Subcutaneous adipose tissue (tissue), 4 donors: Measurements from ENCODE around the gene ARFGAP3. TPM values are rescaled to one million over a fixed set of nuclear protein-coding genes. Genes with fewer than 3 reads are reported as not detected.

ENCODE experiments used
- small RNA-seq: library from RNA; depleted of rRNA; stranded (forward); fragments of <200 nt; gene quantifications from one replicate; pipeline ENCODE3, GENCODE V24; 2016
- total RNA-seq, 4 donors: library from RNA; depleted of rRNA; stranded (reverse); fragments of >200 nt; gene quantifications; one replicate each; pipeline ENCODE4 v1.1.0, GENCODE V29; 2016
- TF ChIP-seq, protein P1 (sequence below): fragments of 450-650 bp; IDR thresholded peaks from one replicate; pipeline ENCODE4 v1.5.1; 2016; ENCODE audit warnings: low read depth, mild to moderate bottlenecking, control low read depth, antibody characterized with exemption, moderate library complexity

ARFGAP3 gene
- total RNA-seq, 4 donors from 2014 or later: 31.8 to 72.1 (median 50.8) TPM

DNA sequence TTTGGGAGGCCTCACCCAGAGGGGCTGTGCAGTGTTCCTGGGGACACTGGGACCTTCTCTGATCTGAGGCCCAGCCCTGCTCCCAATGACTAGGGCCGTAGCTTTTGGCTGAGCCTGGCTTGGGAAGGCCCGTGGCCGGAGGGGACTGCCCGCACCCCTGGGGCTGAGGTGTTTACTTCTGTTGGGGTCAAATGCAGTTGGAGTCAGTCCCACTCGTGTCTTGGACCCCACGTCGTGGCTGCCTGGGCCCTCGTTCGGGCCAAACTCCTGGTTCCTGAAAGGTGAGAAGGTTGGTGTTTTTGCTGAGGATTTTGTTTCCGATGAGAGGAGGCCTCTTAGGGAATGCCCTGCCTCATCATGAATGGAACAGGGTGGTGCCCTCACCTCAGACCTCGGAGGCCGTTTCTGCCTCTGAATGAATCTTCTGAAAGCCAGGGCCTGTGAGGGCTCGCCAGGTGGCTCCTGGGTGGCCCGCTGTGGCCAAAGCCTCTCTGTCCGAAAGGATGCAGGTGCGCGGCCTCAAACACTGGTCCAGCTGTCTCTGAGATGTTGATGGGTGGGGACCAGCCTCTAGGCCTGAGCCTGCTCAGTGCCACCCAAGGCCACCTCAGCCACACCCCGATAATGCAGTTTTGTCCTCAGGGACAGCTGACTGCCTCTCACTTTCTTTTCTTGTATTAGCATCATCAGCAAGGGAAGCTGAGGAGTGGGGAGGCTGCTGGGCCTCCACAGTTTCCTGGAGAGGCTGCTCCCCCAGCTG lies 96.1 kb downstream of the ARFGAP3 start:
- TF ChIP-seq, protein P1, sequence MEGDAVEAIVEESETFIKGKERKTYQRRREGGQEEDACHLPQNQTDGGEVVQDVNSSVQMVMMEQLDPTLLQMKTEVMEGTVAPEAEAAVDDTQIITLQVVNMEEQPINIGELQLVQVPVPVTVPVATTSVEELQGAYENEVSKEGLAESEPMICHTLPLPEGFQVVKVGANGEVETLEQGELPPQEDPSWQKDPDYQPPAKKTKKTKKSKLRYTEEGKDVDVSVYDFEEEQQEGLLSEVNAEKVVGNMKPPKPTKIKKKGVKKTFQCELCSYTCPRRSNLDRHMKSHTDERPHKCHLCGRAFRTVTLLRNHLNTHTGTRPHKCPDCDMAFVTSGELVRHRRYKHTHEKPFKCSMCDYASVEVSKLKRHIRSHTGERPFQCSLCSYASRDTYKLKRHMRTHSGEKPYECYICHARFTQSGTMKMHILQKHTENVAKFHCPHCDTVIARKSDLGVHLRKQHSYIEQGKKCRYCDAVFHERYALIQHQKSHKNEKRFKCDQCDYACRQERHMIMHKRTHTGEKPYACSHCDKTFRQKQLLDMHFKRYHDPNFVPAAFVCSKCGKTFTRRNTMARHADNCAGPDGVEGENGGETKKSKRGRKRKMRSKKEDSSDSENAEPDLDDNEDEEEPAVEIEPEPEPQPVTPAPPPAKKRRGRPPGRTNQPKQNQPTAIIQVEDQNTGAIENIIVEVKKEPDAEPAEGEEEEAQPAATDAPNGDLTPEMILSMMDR: no peak

DNA sequence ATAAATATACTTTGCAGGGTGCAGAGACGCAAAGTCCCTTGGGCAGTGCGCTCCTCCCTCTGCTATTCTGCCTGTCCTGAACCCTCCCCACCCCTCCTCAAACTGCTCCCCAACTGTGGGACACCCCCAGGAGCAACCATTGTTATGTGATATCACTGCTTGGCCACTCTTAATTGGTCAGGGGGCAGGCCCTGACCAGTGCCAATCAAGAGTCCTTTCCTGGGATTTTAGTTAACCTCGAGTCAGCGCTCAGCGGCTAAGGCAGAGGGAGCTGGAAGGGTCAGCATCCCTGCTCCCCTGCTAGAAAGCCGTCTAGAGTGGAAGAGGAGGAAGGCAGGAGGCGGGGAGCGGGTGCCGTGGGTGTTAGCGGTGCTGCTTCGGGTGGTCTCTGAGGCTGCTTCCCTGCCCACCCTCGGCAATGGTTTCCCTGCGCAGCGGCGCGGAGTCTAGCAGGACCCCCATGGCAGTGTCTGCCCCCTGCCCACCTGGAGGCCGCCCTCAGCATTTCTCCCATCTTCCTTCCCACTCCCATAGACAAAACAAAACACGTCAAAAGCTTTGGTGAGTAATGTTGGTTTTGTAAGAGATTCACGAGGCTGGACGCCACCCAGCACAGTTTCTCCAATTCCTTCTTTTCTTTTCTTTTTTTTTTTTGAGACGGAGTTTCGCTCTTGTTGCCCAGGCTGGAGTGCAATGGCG lies 98.0 kb downstream of the ARFGAP3 start:
- TF ChIP-seq, protein P1: no peak

DNA sequence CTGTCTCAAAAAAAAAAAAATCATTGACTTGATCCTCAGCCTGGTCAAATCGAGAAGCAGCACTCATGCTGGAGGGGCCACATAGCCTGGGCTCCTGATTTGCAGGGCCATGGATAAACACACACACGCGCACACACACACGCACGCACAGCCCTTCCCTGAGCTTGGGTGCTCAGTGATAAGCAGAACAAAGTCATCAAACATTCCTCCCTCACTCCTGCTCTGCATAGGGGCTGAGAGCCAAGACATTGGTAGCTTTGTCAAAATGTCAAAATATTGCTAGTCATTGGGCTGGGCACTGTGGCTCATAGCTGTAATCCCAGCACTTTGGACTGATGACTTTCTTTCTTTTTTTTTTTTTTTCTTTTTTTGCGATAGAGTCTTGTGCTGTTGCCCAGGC lies 102.4 kb downstream of the ARFGAP3 start:
- TF ChIP-seq, protein P1: no peak

DNA sequence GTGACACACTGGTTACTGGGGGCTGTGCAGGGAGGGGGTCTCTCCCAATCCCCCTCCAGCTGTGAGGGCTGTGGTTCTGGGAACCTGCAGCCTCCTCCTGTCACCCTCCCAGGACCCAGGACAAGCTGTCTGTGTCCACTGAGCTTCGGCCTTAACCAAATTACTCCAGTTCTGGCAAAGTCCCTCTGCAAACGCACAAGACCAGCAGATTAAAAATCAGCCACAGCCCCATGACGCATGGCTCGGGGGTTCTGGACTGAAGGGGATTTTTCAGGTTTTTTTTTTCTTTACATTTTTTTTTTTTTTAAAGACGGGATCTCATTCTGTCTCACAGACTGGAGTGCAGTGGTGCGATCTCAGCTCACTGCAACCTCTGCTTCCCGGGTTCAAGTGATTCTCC lies 104.2 kb downstream of the ARFGAP3 start:
- TF ChIP-seq, protein P1: no peak

DNA sequence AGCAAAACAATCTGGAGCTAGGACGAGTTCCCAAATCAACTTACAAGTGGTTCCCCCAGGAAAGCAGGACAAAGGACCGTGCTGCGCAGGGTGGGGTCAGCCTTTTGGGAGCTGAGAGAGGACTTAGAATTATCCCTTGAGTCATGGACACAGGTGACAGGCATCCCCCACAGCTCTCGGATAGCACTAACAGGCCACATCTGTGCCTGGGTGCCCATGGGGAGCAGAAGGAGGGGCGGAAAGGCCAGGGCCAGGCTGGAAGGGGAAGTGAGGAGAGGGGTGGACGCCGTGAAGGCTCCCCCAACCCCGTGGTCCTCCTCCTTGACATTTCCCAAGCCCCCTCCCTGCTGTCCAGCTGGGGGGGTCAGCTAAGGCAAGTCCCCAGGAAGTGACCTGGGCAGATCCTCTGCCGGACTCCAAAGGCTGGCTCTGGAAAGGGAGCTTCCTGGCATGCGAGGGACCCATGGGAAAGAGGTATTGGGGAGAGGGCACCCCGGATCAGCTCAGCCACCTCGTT lies 104.8 kb downstream of the ARFGAP3 start:
- TF ChIP-seq, protein P1: no peak

DNA sequence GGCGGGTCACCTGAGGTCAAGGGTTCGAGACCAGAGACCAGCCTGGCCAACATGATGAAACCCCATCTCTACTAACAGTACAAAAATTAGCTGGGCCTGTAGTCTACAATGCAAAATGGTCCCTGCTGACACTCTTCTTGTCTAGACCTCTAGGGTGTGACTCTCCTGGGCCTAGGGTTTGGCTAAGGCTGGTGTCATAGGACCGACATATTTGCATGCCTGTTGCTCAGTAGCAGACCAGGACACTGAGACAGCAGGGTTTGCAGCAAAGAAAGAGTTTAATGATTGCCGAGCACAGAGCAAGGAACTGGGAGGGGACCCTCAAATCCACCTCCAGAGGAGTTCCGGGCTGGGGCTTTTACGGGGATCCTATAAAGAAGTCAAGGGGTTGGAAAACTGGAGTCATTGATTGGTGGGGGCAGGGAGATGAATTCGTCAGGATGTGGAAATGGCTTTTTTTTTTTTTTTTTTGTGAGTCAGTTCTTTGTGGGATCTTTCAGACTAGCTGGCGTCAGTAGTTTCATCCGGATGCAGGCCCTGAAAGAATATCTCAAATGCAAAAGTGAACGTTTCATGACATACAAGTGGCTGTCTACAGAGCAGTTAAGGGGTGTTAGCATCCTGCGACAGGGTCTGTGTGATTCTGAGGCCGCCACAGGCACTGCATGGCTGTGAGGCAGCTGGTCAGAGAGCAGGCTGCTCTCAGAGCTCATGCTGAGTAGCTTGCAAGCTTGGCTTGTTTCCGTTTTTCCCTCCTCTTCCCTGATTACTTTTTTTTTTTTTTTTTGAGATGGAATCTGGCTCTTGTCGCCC lies 109.2 kb downstream of the ARFGAP3 start:
- TF ChIP-seq, protein P1: no peak

Small RNA genes lying within 50 kb of the gene (small RNA-seq; reads per million reads assigned to genes)
- 0.49 reads per million for gene RF00019

Other genes starting within 250 kb of the ARFGAP3 start
- 10 to 100 TPM; 24.9 to 29.3 (median 25.6) TPM for gene POLDIP3, start 242.4 kb downstream of the ARFGAP3 start, total RNA-seq
- 1 to 10 TPM in 1 of 4 donors, not detected in 3; 2.4 TPM for gene ATP5MGL, start 216.7 kb downstream of the ARFGAP3 start, total RNA-seq
- gene CYB5R3, start 207.9 kb downstream of the ARFGAP3 start, total RNA-seq: 100 to 1,000 TPM; 131 to 381 (median 222) TPM
- 10 to 100 TPM; 10.9 to 36.4 (median 23.3) TPM for gene A4GALT, start 136.4 kb downstream of the ARFGAP3 start, total RNA-seq
- 10 to 100 TPM; 36.5 to 45.8 (median 39.9) TPM for gene PACSIN2, start 157.9 kb upstream of the ARFGAP3 start, total RNA-seq
- 1 to 10 TPM; 1.6 to 5.6 (median 4.1) TPM for gene TTLL1, start 232.1 kb upstream of the ARFGAP3 start, total RNA-seq